GM12874 (cell line): ENCODE results near the gene PRKD2.

Experiments used
- CTCF ChIP-seq: IDR thresholded peaks from 2 replicates; pipeline ENCODE4 v1.5.1; 2011; ENCODE audit warnings: low read depth, mild to moderate bottlenecking, control low read depth, low read length, moderate library complexity; ENCODE audit not compliant: insufficient read depth

Gene PRKD2

GRCh38 chr19:46635920-46636761 is 80.8 kb downstream of the PRKD2 start, which contains the start of gene GNG8:
GNG8 (minus strand) TSS chr19:46636202; CDS start chr19:46634682, 1,520 bp downstream.
- TF ChIP-seq CTCF, result no peak

DNA sequence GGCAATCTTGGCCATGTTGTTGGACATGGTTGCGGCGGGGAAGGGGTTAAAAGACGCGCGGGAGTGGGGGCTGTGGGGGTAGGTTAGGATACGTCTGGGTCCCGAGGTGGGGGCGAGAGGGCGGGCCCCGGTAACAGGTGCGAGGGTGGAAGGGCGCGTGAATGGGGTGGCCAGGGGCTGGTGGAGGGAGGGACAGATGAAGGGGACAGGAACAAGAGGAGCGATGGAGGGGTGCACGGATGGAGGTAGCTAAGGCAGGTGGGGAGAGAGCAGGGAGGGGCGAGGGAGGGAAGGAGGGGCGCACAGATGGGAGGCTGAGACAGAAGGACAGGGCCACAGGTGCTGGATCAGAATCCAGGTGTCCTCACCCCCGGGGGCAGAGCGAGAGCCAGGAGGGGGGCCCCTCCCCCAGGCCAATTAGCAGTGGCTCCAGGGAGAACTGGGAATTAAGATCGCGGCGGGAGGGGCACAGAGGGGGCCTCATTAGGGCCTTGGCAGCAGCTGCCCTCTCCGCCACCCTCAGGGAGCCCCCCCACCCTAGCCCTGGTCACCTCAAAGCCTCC is 82.2 kb downstream of the PRKD2 start:
- TF ChIP-seq CTCF, result no peak

DNA sequence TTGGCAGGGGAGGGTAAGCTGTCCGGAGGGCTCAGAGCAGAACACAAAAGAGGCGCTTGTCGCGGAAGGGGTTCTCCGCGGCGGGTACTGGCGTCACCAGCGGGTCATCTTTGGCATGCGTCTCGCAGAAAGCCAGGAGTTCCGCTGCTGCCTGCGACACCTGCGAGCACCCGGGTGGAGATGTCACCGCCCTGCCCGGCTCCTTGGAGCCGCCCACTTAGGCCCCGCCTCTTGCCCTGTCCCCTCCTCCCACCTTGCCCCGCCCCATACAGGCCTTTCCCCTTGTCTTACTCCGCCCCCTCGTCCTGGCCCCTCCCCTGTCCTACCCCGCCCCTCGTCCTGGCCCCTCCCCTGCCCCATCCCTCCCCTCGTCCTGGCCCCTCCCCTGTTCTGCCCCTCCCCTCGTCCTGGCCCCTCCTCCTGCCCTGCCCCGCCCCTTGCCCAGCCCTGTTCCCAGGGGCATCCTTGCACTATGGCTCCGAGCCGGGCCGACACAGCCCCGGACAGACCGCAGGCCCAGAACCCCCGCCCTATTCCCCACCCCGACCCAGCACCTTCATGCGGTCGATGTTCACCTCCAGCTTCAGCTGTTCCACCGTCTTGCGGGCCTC is 82.8 kb downstream of the PRKD2 start:
- no peak for TF ChIP-seq CTCF

DNA sequence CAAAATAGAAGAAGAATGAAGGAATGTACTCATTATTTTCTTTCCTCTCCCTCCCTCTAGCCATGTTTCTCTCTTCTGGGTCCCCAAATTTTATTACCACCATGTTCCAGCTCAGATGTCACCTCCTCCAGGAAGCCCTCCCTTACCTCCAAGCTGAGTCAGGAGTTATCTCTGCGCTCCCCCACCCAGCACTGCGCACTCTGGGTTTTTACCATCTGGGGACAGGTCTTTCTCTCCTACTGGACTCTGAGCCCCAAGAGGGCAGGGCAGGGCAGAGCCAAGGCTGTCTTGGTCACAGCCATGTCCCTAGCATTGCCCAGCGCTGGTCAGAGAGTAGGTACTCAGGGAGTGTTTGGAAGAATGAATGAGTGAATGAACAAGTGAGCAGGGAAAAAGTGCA is 83.8 kb downstream of the PRKD2 start:
- TF ChIP-seq CTCF, result no peak

GRCh38 chr19:46631481-46631880 is 85.4 kb downstream of the PRKD2 start:
- no peak for TF ChIP-seq CTCF

DNA sequence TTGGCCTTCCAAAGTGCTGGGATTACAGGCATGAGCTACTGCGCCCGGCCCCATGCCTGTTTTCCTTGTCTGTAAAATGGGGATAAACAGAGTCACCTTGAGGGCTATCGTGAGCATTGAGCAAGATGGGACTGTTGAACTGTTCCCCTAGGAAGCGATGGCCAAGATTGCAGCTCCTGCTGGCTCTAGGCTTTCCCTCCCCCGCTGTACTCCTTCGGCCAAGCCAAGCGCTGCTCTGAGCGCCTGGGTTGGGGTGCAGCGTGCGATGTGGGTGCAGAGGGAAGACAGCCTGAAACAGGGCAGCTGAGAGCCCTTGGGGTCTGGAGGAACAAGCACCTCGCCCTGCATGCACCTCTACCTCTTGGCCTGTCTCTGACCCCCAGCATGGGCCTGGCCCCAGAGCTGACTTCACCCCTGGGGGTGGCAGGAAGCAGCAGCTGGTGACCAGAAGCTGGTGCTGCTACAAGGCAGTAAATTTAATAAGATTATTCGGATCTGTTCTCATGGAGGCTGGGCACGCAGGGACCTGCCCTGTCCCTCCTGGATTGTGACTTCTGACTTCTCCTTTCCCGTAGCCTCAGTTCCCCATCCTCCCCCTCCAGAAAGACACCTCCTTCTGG is 86.2 kb downstream of the PRKD2 start:
- TF ChIP-seq CTCF, result no peak

DNA sequence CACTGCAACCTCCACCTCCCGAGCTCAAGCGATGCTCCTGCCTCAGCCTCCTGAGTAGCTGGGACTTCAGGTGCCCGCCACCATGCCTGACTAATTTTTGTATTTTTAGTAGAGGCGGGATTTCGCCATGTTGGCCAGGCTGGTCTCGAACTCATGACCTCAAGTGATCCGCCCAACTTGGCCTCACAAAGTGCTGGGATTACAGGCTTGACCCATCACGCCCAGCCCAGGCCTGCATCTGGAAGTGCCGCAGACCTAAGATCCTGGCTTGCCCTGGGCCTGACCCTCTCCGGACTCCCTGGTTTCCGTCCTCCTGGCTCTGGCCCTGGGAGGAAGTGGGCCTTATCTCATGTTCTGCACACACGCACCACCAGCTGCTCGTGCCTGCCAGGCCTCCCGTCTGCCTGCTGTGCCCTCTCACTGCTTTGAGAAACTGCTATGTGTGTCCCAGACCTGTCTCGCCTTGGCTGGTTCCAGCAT is 87.3 kb downstream of the PRKD2 start:
- no peak for TF ChIP-seq CTCF
